Midbrain (tissue), 1 donor: Measurements from ENCODE around the gene TLL2.

Experiments used
- DNase-seq: peaks from one replicate; lab custom pipeline; 2025; lab: John Stamatoyannopoulos, UW

TLL2 gene

DNA sequence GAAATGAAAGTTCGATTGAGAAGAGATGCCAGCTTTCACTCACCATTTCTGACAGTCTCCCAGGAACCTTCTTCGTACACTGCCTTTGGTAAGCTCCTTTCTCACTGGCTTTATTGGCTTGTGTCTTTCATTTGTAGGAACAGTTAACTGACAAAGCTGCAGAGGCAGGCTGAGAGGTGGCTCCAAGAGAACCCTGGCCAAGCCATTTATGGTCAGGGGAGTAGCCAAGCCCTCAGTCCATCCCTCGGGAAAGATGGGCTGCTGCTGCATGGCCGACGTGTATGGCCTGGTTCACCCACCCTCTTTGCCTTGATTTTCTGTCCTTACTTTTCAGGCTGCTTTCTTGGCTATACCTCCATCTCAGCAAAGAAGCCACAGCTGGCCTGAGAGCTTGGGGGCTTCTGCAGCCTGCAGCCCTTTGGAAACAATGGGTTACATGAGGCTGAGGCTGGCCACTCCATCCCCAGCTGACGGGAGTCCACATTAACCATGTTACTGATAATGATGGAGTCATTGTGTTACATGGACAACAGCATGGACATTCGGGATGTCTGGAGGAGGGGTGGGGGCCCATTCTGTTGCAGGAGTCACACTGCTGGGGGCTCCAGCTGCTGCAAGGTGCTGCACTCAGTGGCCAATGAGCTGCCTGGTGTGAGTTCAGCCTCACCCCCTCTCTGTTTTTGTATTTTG lies 154.7 kb downstream of the TLL2 start, which contains the start of gene OPALIN:
Gene OPALIN (minus strand): TSS at position 152 of the 690 bp plus-strand sequence. CDS start 106 bp downstream, at position 46.
- DNase-seq: peak; percentile 60

DNA sequence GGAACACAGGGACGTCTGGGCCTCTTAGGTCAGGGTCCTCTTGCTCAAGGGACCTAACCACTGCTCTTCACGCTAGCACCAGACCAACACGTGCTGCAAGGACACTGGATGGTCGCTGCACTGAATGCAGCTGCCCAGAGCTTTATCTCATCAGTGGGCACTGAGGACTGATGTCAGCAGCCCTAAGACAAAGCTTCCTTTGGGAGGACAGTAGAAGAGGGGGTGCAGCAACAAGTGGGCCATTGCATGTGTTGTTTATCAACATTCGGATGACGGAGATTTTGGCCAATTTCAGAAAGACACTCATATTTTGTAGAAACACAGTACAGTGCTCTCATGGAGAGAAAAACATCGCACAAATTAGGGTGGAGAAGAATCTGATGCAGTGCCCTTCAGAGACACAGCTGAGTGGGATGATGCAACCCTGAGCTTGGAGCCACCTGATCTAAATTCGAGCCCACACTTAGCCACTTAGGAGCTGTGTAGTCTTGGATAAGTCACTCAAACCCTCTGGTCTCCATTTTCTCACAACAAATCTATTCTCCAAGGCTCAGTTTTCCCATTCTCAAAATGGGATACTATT lies 156.6 kb downstream of the TLL2 start:
- peak; percentile 87 for DNase-seq

DNA sequence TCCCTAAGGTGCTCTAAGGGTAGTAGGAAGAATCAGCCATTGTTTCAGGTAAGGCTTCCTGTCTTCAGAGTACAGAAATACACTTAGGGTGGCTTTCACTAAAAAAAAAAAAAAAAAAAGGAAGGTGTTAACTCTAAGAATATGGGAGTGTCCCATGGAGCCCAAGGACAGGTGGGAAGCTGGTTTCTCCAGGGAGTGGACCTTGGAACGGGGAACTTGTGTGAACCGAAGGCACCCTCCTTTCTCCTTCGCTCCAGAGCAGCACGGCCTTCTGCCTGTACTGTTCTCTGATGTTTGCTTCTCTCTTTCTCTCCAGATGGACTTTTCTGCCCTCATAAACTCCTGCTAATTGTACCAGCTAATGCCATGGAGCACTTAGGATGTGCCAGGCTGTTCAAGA lies 161.1 kb downstream of the TLL2 start:
- DNase-seq: no peak

DNA sequence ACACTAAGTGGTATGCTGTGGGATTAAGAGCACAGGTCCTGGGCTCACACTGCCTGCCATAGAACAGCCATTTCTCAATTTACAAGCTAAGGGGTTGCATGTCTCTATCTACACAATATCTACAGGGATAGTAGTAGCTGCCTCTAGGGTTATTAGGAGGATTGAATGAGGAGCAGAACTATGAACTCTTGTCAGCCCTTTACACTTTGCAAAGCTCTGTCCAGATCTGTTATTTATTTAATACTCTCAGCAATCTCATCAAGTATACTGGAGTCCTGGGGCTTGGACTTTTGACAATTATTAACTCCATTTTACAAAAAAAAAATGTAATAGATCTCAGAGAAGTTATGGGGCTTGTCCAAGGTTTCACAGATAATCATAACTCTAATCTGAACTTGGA lies 161.7 kb downstream of the TLL2 start:
- no peak for DNase-seq

DNA sequence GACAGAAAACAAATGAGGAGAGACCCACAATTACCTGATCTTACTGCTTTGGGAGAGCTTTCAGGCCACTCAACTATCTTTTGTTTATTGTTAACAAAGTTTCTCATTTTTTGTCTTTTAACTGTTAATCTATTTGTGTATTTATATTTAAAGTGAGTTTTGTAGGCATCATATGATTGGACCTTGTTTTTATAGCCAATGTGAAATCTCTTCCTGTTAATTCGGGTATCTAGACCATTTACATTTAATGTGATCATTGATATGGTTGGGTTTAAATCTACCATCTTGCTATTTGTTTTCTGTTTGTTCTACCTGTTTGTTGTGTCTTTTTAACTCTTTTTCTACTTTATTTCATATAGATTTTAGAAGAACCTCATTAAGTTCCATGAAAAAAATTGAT lies 167.4 kb downstream of the TLL2 start:
- DNase-seq: no peak

DNA sequence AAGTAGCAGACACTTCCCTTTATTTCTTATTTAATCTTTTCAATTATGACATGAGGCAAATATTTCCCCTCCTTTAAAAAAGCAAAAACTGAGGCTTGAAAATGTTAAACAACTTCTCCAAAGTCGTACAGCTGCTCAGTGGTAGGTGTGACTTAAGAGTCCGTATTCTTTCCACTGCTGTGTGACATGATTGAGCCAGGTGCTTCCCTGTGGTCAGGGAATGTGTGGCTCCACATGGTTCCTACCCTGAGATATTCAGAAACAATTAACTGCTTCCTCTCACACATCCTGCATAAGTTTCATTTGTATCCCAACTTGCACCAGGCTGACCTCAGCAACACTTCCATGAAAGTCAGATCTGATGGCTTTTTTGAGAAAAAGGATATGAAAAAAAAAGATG lies 168.5 kb downstream of the TLL2 start:
- DNase-seq: no peak

DNA sequence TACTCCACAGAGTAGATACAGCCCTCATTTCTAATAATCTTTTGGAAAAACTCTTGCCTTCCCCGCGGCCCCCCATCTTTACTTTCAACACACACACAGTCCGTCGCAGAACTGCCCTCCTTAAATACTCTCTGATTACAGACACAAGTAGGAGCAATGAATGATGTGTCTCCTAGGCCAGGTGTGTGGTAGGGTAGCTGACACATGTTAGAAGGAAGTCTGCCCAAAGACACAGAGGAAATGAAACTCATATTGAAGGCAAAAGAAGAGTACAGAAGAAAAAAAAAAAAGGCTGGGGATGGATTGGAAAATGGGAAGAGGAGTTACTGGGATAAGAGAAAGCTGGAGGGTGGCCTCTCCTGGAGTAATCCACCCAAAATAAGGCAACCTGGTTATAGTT lies 169.5 kb downstream of the TLL2 start:
- DNase-seq: no peak

DNA sequence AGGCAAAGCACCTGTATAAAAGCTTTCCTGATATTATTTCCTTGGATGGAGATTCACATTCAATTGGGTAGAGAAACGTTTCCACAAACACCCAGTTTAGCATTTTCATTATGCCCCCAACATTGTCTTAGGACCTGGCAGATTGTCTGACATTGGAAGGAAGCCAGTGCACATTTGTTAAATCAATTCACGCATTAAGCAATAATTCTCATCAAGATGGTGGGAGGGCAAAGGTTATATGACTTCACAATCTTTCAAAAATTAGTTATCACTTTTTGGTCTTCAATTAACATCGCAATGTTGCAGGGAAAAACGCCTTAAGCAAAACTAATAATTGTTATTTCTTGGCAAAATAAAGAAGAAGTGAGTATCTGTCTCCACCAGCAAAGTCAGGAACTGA lies 171.3 kb downstream of the TLL2 start:
- no peak for DNase-seq

DNA sequence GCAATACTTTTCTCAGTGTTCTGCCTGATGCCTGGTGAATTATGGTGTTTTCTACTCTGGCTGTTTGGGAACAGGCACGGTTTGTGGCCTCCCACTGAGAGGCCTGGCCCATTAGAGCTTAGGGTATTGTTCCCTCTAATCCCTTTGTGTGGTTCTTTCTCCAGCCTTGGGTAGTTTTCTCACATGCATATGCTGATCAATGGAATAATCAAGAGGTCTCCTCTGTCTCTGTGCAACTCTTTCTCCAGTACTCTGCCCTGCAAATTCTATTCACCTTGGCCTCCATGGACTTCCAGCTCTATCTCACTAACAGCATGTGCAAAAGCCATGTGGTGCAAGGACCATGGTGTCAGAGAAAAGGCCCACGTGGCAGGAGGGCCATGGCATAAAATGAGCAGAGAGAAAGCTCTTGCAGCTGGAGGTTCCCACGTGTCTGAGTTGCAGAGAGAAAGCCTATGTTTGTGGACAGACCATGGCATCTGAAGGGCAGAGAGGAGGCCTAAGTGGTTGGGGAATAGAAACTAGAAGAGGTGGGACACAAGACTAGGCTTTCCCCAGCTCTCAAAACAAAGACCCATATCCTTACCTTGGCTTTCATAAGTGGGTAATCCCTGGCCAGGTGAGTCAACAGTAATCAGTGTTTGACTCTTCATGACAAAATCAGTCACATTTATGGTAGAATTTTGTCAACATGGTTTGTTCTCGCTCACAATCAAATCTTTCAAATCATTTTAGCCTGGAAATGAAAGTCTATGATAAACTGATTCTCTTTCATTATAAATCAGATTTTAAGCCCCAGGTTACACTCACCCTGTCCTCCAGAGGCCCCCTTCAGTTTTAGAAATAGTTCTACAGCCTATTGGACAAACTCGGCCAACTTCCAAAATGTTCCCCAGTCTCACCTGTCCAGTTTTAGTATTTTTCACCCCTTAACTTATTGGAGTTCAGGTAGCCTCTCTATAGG lies 172.2 kb downstream of the TLL2 start:
- DNase-seq: no peak

DNA sequence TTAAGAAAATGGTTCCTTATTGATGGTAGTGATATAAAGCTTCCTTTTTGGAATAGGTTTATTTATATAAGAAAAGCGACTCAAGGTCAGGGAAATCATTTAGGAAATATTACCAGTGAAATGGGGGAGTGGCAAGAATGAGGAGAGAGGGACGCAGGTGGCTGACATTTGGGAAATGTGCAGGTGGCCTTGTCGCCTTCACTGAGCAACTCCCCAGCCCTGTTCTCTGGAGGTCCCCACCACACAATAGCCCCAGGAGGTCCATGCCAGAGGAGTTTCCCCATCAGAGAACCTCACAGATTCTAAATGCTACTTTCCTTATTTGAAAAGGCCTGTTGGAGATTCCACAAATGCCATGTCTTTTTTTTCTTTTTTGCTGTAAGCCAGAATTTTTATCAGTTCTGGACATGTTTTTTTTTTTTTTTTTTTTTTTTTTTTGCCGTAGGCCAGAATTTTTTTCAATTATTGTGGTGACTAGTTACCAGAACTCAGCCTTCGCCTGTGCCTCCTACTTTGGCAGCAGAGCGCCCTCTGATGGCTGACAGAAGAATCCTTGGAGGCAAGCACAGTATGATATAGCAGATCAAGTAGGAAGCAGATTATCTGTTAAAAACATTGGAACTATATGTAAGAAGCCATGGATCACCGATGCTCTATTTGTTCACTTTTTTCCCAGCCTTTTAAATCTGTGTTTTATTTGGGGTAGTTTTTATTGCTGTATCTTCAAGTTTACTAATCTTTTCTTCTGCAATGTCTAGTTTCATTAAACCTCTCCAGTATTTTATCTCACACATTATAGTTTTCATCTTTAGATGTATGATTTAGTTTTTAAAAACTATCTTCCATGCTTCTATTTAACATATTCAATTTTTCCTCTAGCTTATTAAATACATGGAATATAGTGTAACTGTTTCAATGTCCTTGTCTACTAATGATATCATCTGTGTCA lies 173.5 kb downstream of the TLL2 start:
- peak; percentile 40 for DNase-seq

DNA sequence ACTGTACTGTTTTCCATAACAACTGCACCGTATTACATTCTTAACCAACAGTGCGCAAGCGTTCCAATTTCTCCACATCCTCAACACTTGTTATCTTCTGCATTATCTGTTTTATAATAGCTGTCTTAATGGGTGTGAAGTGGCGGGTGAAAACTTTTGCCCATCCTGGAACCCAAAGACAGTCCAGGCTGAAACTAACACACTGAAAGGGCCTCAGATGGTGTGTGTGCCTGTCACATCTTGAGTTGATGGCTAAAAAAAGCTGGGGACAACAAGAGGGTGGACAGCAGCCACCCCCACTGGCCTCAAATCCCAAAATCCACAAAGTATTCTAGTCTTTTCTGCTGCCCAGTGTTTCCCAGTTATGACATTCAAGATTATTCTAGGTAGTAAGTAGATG lies 174.3 kb downstream of the TLL2 start:
- DNase-seq: no peak

DNA sequence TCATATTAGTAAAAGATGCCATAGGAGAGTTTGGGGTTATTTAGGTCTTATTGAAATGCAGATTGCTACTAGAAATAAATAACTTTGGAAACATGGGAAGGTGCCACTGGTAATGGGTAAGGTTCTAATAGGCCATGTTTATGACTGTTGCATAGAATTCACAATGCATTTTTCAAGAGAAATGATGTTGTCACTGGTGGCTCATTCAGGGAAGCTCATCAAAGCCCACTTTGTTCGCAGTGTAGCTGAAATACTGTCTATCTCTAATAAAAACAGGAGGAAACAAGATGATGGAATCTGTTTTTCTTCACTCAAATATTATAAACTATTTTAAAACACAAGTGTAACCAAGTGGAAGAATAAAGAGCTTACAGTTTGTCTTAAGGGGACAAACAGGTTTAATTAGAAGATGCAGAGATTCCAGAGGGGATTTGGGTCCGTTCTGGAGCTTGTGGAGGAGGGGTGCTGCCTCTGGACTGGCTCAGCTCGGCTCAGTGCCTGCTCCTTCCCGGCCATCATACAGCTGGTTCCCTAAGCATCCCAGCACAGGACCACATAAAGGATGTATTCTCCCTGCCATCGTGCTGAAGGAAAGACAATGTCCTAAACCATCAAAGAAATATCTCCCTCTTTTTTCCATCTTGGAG lies 175.3 kb downstream of the TLL2 start:
- peak; percentile 34 for DNase-seq

DNA sequence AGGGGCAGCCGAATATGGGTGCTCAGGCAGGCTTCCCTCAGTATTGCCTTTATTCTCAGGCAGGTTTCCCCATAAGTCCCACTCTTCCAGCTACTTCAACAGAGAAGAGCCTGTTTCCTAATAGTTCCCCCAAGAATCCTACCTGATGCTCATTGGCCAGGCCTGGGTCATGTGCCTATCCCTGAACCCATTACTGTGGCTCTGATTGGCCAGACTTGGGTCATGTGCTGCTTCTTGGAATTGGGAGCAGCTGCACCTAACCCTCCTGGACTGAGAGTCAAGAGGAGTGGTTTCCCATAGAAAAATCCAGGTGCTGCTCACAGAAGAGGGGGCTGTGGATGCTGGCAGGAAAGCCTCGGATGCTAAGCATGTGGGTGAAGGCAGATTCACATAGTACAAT lies 176.6 kb downstream of the TLL2 start:
- DNase-seq: no peak

DNA sequence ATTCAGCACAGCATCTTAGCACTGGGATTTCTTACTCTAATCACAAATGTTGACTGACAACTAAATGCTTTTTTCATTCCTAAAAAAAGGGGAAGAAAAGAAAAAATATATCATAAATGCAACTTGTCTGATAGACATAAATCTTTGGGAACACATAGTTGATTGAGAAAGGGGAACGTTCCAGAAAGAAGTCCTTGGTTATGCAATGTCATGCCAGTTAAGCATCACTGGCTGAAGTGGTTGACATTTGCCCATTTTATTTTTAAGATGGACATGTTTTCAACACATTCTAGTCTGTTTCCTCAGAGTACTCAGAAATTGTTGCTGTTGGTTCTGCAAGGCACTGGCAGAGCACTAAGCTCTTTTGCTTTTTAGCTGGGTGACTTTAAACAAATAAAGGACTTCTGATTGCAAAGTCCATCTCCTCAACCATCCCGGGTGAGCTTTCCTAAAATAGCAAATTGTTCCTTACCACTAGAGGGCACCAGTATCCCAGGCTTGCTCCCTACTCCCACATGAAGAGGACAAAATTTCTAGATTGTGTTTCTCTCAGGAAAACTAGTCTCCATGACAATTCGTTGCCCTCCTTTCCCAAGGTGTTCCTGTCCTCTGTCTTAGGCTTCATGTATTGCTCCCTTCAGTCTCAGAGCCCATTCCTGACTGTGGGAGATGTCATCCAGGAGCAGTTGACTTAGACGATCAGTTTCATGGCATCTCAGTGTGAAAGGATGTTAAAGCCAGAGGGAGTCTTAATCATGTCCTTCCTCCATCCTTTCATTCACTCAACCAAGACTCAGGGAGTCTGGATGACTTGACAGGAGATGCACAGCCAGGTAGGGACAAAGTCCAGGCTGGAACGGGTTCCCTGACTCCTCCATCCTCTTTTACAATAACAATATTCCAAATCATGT lies 178.9 kb downstream of the TLL2 start:
- peak; percentile 76 for DNase-seq

DNA sequence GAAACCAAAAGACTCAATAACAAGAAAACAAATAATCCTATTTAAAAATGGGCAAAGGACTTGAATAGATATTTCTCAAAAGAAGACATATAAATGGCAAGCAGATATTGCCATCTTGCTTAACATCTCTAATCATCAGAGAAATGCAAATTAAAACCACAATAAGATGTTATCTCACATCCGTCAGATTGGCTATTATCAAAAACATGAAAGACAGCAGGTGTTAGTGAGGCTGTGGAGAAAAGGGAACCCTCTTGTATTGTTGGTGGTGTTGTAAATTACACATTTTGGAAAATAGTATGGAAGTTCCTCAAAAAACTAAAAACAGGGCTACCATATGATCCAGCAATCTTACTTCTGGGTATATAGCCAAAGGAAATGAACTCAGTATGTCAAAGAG lies 180.6 kb downstream of the TLL2 start:
- DNase-seq: no peak

DNA sequence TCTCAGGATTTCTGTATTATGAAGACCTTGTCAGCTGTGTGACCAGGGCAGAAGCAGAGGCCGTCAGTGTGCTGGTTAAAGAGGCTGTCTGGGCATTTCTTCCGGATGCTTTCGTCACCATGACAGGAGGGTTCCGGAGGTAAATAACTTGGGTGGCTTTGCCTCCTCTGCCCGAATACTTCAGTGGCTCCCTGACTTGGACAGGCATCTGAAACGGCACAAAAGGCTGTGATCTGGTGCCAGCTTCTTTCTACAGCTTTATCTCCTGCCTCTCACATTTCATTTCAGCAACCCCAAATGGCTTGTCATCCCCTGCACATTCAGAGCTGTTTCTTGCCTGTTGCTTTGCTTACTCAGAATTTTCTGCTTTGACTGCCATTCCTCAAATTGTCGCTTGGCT lies 186.3 kb downstream of the TLL2 start:
- no peak for DNase-seq

DNA sequence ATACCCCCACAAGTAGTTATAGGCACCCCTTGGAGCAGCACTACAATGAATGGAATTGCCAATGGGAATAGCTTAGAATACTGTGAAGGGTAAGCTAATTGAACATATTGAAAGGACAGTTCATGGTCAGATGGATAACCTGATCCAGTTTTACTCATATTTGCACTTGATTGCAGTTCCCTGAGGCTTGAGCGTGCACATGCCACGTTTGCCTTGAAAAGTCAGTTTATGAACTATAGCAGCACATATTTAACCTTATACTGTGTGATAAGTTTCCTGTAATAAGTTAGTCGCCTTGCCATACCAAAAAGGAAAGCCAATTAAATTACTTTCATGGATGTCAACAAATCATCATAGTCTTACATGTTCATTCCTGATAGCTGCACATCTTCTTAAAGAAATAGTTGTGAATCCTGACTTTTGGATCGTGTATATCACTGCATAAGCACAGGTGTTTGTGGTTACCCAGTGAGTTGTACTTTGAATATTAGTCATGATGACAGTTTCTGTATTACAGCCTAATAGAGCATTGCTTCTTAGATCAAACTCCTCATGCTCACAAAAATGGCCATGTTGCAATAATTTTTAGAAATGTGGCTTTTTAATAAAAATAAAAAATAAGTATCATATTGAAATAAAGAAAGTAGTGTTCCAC lies 187.9 kb downstream of the TLL2 start:
- DNase-seq: no peak

DNA sequence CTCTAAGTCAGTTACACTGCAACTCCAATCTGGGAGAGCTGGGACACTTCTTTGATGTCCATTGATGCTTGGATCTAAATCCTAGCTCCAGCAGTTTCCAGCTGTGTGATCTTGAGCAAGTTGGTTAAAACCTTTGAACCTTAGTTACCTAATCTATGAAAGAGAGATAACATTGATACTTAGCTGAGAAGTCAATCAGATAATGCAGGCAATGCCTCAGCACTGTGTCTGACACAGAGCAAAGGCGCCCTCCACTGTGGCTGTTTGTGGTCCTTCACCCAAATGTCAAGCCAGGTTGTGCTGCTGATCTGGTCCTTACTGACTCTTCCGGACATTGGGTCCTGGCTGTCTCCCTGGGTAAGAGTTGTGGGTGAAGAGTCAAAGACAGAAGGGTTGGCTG lies 189.3 kb downstream of the TLL2 start:
- no peak for DNase-seq

DNA sequence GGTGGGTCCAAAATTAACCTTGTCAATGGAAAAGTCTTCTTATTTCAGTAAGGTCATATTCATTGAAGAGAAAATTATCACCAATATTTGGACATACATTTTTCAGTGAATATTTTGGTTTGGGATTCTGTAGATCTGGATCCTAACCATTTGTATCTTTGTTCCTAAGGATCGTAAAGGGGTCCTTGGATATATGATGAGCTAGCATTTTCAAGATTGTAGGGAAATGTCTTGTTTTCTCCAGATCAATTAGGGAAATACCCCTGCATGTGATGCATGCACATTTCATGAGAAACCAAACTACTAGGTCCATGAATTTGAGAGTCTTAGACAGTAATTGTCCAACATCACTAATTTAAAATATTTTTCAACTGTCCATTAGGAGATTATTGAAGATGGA lies 191.5 kb downstream of the TLL2 start:
- DNase-seq: no peak

DNA sequence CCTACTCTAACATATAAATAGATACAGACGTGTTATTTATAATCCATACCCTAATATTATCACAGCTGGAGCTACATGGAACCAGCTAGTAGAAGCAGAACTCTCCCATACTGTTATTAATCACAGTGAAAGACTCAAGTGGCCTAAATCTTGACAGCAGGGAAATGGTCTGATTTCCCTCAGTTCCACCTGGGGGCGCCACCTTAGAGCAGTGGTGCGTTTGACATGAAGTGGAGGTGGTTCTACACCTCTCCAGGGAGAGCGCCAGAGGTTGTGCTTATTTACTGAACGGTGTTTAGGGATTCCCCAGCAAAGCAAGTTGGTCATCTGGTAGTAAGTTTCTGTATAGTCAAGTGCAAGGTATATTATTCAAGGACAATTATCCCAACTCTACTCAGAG lies 191.9 kb downstream of the TLL2 start:
- no peak for DNase-seq
